ENCODE measurements around the gene NR6A1.

NR6A1 gene

DNA sequence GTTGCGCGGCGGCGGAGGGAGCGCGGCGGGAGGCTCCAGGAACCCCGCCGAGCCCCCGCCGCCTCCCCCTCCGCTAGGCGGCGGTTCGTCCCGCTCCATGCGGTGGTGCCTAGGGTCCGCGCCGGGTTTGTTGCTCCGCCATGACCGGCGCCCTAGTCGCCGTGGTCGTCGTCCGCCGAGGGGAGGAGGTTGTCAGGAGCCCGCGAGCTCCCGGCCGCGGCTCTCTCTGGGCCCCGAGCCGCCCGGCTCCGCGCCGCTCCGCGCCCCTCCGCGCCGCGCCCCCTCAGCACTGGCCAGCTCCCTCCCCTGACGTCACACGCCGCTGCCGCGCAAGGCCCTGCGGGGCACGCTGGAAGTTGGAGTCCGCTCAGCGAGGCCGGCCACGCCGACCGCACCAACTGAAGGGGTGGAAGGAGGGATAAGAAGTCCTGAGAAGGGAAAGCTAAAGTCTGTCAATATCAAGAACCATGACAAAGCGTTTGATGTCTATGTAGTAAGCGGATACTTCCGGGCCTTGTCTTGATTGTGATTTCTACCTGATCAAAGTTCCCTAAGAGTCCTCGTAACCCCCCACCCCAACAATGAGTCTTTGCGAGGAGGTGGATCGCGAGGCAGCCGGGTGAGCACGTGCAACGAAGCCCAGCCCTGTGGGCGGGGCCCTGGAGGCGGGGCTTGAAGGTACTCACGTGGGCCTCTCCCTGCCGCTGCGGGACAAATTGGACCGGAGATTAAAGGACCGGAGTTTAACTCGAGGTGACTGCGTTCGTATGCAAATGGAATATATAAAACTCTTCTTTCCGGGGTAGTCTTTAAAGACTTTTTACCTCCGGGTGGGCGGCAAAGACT, at the start of gene NR6A1:
Gene NR6A1, minus strand, starts transcription at position 291 of the 846 bp plus-strand sequence.
- Mint-ChIP-seq H3K27ac (peak within 1 kb of the TSS; percentile 95), H3K36me3 (no peaks in the 10 kb centered on the region), H3K9me3 (no peaks in the 10 kb centered on the region), H3K4me1 (peaks cover 52% of the 10 kb centered on the region), H3K4me3 (peak within 1 kb of the TSS; percentile 91)
- peak; percentile 85 to 95 for DNase-seq (ENCODE audit: low spot score in 2 of 2)
- peak; percentile 95 for ATAC-seq

DNA sequence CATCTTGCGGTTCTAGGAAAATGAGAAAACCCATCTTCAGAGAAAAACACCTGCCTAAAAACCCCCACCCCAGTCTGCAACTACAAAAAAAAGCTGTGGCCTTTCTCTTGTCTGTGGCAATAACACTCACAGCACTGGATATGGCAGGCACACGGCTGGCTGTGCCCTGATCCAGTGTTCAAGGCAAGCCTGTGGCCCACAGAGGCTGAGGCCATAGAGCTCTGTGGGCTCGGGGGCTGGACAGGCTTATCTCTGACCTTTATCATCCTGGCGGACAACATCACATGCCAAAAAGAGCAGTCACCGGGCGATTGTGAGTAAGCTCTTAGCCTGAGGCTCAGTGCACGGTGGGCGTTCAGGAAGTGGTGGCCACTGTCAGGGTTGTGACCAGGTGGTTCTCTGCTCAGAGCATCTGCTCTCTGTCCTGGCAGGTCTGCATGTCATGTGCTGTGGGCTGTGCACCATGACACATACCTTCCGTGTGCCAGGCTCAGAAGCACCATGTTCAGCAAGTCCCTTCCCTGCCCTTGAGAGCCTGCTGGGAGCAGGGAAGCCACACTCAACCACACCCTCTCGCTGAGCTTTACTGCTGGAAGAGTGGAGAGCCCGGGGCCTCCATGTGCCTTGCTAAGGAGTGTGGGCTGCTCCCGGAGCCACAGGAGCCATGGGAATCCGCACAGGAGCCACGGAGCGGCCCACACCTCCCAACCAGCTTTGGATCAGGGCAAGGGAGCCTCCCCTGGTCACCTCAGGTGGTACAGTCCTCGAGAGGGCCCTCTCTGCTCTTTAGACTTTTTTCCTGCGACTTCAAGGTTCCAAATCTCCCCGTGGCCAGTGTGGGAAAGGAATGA, 47.5 kb upstream of the NR6A1 start:
- peak; percentile 90 for ATAC-seq
- H3K36me3 Mint-ChIP-seq = no peaks in the 10 kb centered on the region

DNA sequence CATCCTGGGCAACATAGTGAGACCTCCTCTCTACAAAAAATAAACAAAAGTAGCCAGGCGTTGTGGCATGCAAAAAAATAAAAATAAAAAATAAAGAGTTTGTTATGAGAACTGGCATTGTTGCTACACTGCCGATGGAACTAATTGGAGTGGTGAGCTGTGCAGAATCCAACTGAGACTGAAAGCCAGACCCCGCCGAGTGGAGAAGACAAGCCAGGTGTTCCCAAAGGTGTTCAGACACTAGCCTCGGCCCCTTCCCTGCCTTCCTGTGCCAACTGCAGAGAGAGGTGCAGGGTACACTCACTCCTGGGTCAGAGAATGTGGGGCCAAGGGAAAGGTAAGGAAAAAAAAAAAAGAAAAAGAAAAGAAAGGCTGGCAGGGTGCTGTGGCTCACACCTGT, 44.5 kb upstream of the NR6A1 start:
- DNase-seq (ENCODE audit: low spot score in 2 of 2) (no peak), ATAC-seq (no peak)
- Mint-ChIP-seq H3K36me3 (no peaks in the 10 kb centered on the region), H3K4me1 (peaks cover 7% of the 10 kb centered on the region), H3K9me3 (no peaks in the 10 kb centered on the region), H3K27ac (no peak overlapping the region), H3K4me3 (no peak overlapping the region)

More for the DNA sequence above, 47.5 kb upstream of the NR6A1 start:
- Mint-ChIP-seq H3K4me3 (no peak overlapping the region), H3K27ac (no peak overlapping the region), H3K9me3 (no peaks in the 10 kb centered on the region), H3K4me1 (peaks cover 7% of the 10 kb centered on the region)
- no peak for DNase-seq (ENCODE audit: low spot score in 2 of 2)

DNA sequence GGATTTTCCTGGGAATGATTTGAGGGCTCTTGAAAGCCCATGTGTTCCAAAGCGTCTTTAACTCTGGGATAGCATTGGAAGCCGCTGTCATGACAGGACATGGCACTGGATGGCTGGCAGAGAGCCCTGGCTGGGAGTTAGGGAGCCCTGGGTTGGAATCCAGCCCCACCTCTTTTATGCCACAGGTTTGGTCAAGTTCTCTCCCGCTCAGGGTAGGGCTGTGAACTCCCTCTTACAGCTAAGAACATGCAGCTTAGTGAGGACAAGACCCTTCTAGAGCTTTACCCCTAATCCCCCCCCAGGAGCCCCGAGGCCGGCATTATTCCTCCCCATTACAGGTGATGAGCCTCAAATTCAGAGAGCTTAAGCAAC, 43.0 kb upstream of the NR6A1 start:
- H3K36me3 Mint-ChIP-seq = no peaks in the 10 kb centered on the region
- H3K4me1 Mint-ChIP-seq = peaks cover 7% of the 10 kb centered on the region
- H3K27ac Mint-ChIP-seq = no peak overlapping the region
- no peak for DNase-seq (ENCODE audit: low spot score in 2 of 2)
- no peaks in the 10 kb centered on the region for H3K9me3 Mint-ChIP-seq
- no peak overlapping the region for H3K4me3 Mint-ChIP-seq
- ATAC-seq = no peak

DNA sequence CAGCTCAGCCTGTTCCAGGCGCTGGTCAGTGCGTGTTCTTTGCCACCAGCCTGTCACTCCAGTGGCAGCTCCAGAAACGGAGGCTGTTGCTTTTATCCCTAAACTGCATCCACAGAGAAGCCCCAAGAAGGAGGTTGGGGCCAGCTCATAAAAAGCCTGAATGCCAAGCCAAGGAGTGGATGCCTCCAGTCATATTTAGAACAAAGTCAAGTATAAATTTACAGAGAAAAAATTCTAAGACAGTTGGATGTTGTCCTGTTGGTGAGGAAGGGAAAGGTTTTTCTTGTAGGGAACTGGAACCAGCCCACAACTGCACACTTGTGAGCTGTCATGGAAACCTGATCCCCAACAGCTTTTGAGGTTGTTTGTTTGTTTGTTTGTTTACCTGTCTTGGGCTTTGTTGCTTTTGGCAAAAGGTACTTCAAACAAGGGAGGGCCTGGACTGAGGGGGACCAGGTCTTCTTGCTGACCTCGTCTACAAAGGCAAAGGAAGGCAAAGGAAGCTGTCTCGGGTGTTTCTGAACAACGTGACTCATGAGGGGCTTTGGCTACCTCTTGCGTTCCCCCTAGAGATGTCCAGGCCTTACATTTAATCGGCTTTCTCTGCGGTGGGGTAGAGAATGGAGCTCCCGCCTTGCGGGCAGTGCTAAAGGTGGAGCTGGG, 42.5 kb upstream of the NR6A1 start:
- no peak for ATAC-seq
- no peak overlapping the region for H3K27ac Mint-ChIP-seq
- no peaks in the 10 kb centered on the region for H3K9me3 Mint-ChIP-seq
- H3K36me3 Mint-ChIP-seq = no peaks in the 10 kb centered on the region
- no peak overlapping the region for H3K4me3 Mint-ChIP-seq
- peaks cover 7% of the 10 kb centered on the region for H3K4me1 Mint-ChIP-seq
- DNase-seq (ENCODE audit: low spot score in 2 of 2) = no peak

DNA sequence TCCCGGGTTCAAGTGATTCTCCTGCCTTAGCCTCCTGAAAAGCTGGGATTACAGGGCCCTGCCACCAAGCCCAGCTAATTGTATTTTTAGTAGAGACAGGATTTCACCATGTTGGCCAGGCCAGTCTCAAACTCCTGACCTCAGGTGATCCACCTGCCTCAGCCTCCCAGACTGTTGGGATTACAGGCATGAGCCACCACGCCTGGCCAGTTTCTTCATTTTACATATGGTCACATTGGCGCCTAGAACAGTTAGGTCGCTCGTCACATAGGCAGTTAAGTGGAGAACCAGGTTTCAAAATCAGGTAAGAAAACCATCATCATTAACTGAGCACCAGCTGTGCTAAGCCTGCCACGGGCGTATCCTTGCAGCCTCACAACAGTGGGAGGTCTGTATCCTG, 41.9 kb upstream of the NR6A1 start:
- H3K9me3 Mint-ChIP-seq = no peaks in the 10 kb centered on the region
- H3K36me3 Mint-ChIP-seq = no peaks in the 10 kb centered on the region
- no peak overlapping the region for H3K4me3 Mint-ChIP-seq
- DNase-seq (ENCODE audit: low spot score in 2 of 2) (no peak), ATAC-seq (no peak)
- H3K4me1 Mint-ChIP-seq = peaks cover 1% of the 10 kb centered on the region
- no peak overlapping the region for H3K27ac Mint-ChIP-seq

DNA sequence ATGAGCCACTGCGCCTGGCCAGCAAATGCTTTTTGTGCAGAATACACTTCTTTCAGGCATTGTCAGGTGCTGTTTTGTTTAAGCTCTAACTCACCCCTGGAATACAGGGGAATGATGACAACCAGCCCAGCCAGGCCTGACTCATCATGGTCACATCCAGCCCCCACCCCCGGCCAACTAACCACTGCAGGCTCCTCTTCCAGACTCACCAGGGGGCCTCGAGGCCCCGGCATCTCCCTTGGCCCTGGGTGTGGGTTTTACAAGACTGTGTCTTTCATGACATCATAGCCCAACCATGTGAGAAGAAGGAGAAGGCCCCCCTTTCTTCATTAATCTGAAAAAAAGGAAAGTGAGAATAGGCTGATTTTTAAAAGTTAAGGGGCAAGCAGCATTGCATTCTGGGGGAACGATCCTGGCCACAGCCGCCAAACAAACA, 41.3 kb upstream of the NR6A1 start:
- Mint-ChIP-seq H3K27ac (no peak overlapping the region), H3K9me3 (no peaks in the 10 kb centered on the region), H3K36me3 (no peaks in the 10 kb centered on the region), H3K4me3 (no peak overlapping the region), H3K4me1 (no peaks in the 10 kb centered on the region)
- ATAC-seq (no peak), DNase-seq (ENCODE audit: low spot score in 2 of 2) (no peak)

DNA sequence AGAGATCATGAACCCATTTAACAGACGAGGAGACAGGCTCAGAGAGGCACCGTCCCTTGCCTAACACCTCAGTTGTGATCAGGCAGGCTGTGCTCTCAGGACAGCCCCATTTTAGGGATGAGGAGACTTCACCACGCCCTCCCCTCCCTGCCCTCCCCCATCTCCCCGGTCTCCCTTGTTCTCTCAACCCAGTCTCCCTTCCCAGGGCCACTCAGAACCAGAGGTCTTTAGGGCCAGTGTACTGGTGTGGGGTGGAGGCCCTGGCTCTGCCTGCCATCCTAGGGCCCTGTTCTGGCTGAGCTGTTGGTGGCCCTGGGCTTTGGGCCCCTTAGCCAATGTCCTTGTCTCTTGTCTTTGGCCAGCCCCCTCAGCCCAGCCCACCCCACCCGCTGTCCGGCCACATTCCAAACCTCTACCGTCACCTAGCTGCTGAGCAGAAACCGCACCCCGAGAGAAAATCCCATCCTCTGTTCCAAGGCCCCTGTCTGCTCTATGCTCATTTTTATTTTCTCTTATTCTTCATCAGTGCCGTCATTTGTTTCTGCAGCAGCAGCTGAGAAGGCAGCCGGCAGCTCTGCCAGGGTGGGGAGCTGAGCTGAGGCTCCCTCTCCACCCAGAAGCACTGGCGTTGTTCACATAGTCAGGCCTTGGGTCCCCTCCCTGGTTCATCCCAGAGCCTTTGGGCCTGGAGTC, 39.7 kb upstream of the NR6A1 start:
- Mint-ChIP-seq H3K4me1 (no peaks in the 10 kb centered on the region), H3K27ac (no peak overlapping the region), H3K4me3 (no peak overlapping the region), H3K9me3 (no peaks in the 10 kb centered on the region), H3K36me3 (no peaks in the 10 kb centered on the region)
- ATAC-seq = peak; percentile 26
- DNase-seq (ENCODE audit: low spot score in 2 of 2) = no peak

DNA sequence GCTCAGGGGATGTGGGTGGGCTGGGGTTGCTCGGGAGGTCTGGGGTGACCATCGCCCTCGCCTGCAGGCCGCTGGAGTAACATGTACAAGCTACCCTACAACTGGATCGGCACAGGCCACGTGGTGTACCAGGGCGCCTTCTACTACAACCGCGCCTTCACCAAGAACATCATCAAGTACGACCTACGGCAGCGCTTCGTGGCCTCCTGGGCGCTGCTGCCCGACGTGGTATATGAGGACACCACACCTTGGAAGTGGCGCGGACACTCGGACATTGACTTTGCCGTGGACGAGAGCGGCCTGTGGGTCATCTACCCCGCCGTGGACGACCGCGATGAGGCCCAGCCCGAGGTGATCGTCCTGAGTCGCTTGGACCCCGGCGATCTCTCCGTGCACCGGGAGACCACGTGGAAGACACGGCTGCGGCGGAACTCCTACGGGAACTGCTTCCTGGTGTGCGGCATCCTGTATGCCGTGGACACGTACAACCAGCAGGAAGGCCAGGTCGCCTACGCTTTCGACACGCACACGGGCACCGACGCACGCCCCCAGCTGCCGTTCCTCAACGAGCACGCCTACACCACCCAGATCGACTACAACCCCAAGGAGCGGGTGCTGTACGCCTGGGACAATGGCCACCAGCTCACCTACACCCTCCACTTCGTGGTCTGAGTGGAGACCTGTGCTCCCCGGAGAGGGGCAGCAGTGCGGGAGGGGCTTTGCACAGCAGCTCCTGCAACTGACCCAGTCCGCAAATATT, 38.8 kb upstream of the NR6A1 start:
- no peak for DNase-seq (ENCODE audit: low spot score in 2 of 2)
- Mint-ChIP-seq H3K9me3 (no peaks in the 10 kb centered on the region), H3K4me1 (no peaks in the 10 kb centered on the region), H3K27ac (no peak overlapping the region), H3K36me3 (no peaks in the 10 kb centered on the region), H3K4me3 (no peak overlapping the region)
- no peak for ATAC-seq

DNA sequence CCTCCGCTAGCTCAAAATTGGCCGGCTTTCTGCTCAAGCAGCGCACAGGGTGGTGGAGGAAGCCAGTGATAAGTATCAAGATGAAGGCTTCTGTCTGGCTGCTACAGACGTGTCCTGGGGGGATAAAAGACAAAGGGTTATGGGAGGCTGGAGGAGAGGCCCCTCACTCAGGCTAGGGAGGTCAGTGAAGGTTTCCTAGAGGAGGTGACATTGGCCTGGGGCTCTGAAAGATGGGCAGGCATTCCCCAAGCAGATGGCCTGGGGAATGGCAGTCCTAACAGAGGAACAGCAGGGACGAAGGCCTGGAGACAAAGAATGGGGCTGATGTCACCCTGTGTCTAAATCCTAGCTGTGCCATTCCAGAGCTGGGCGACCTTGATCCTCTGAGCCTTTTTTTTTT, 38.1 kb upstream of the NR6A1 start:
- Mint-ChIP-seq H3K4me1 (no peaks in the 10 kb centered on the region), H3K9me3 (no peaks in the 10 kb centered on the region), H3K36me3 (no peaks in the 10 kb centered on the region), H3K4me3 (no peak overlapping the region), H3K27ac (no peak overlapping the region)
- DNase-seq (ENCODE audit: low spot score in 2 of 2) (no peak), ATAC-seq (no peak)

DNA sequence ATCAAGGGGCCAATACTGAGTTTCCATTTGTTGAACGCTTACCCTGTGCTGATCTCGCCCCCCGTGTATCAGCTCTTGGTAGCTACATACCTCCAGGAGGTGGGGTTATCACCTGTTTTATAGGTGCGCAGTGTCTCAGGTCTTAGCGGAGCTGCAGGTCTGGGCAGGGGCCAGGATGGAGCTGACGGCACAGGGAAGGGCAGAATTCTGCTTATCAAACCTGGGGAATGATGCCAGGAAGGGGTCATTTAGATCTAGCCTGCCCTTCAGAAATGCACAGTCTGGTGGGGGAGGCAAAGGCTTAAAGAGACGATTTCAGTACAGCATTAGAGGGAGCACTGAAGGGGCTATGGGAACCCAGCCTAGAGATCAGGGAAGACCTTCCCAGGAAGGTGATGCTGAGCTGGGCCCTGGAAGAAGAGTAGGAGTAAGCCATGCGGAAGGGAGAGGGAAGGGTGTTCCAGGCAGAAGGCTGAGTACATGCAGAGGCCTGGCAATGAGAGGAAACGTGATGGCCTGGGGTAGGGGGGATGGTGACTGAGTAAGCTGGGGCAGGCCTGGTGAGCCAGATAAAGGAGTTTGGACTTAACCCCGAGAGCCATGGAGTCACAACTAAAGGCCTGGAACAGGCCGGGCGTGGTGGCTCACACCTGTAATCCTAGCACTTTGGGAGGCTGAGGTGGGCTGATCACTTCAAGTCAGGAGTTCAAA, 37.3 kb upstream of the NR6A1 start:
- H3K36me3 Mint-ChIP-seq = no peaks in the 10 kb centered on the region
- no peak for DNase-seq (ENCODE audit: low spot score in 2 of 2)
- no peaks in the 10 kb centered on the region for H3K4me1 Mint-ChIP-seq
- no peak overlapping the region for H3K4me3 Mint-ChIP-seq
- H3K9me3 Mint-ChIP-seq = no peaks in the 10 kb centered on the region
- H3K27ac Mint-ChIP-seq = no peak overlapping the region
- ATAC-seq = no peak

DNA sequence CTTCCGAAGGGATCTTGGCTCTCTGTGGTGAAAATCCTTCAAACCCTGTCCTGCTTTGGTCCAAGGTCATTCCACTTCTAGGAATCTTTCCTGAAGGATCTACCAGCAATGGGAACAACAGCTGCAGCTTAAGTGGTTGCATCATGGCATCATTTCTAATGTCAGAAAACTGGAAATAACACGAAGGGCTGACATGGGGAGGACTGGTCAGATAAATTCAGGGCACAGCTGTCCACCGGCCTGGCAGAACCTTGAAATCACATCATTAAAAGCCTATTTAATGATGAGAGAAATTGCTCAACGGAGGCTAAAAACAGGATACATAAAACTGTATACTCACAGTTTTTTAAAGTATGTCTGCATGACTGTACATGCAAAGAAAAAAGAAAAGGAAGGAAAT, 34.1 kb upstream of the NR6A1 start:
- Mint-ChIP-seq H3K27ac (no peak overlapping the region), H3K9me3 (no peaks in the 10 kb centered on the region), H3K4me3 (no peak overlapping the region), H3K4me1 (no peaks in the 10 kb centered on the region), H3K36me3 (no peaks in the 10 kb centered on the region)
- DNase-seq (ENCODE audit: low spot score in 2 of 2) (no peak), ATAC-seq (no peak)

DNA sequence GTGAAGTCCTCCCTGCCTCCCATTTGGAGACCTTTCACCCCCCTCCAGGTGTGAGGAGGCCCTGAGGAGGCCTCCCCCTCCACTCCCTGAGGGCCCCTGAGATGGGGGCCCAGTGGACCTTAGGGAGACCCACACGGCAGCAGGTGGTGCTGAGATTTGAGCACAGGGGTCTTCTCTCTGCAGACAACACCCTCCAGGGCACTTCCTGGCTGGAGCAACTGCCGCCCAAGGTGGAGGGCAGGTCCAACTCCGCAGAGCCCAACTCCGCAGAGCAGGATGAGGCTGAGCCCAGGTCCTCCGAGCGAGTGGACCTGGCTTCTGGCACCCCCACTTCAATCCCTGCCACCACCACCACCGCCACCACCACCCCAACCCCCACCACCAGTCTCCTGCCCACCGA, 32.8 kb upstream of the NR6A1 start:
- Mint-ChIP-seq H3K9me3 (no peaks in the 10 kb centered on the region), H3K4me3 (no peak overlapping the region), H3K36me3 (no peaks in the 10 kb centered on the region), H3K4me1 (no peaks in the 10 kb centered on the region), H3K27ac (no peak overlapping the region)
- ATAC-seq (no peak), DNase-seq (ENCODE audit: low spot score in 2 of 2) (no peak)

DNA sequence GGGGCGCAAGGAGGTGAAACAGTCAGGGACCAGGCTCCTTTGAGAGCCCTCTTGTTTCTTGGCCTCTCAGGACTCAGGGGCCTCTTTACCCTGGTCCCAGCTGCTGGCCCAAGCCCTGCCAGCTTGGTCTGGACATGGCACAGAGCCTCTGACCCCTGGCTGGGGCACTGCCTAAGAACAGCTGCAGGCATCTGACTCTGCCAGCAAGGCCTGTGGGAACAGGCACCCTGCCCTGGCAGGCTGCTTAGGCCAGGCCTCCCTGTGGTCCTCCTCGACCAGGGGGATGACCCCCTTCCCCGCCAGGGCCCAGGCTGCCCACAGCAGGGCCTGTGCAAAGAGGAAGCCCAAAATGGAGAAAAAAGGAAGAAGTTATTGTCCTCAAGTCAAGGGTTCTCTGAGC, 31.3 kb upstream of the NR6A1 start:
- Mint-ChIP-seq H3K4me3 (no peak overlapping the region), H3K4me1 (no peaks in the 10 kb centered on the region), H3K36me3 (no peaks in the 10 kb centered on the region), H3K9me3 (no peaks in the 10 kb centered on the region), H3K27ac (no peak overlapping the region)
- ATAC-seq = peak; percentile 11
- no peak for DNase-seq (ENCODE audit: low spot score in 2 of 2)

All from stimulated activated effector memory CD8-positive, alpha-beta T cell treated with anti-CD3 and anti-CD28 coated beads, Interleukin-12 subunit alpha, Interleukin-12 subunit beta, amount 100 ng/mL, for 72 hours (primary cell).